ENCODE data around the gene PCDH9.

DNA sequence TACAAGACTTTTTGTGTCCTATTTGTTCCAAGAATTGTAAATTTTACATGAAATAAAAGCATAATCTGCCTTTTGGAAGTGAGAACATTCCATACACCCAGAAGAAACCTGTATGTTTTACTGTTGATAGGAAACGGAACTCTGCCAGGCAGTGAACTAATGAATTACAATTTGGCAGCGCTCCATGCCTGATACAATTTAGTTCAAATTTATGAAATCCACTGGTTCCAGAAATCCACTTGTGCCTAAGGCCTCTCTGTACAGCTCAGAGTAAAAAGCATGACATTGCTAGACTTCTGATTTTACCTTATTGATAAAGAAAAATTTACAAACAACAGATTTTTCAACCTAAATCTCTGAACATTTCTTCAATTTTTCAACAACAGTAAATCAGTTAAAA, 78.1 kb downstream of the PCDH9 start:
- TF ChIP-seq, protein P1, sequence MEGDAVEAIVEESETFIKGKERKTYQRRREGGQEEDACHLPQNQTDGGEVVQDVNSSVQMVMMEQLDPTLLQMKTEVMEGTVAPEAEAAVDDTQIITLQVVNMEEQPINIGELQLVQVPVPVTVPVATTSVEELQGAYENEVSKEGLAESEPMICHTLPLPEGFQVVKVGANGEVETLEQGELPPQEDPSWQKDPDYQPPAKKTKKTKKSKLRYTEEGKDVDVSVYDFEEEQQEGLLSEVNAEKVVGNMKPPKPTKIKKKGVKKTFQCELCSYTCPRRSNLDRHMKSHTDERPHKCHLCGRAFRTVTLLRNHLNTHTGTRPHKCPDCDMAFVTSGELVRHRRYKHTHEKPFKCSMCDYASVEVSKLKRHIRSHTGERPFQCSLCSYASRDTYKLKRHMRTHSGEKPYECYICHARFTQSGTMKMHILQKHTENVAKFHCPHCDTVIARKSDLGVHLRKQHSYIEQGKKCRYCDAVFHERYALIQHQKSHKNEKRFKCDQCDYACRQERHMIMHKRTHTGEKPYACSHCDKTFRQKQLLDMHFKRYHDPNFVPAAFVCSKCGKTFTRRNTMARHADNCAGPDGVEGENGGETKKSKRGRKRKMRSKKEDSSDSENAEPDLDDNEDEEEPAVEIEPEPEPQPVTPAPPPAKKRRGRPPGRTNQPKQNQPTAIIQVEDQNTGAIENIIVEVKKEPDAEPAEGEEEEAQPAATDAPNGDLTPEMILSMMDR (conservative IDR thresholded peaks at IDR 0.05; ENCODE audit: low read depth in 2 of 2), result no peak
- TF ChIP-seq EZH2phosphoT487 (IDR thresholded peaks at IDR 0.05; ENCODE audit: unreplicated experiment) (no peak), EZH2 (IDR thresholded peaks at IDR 0.05; ENCODE audit: low read depth, unreplicated experiment) (no peak), POLR2AphosphoS5 (IDR thresholded peaks at IDR 0.05; ENCODE audit: low read depth) (no peak), ZNF114 (CRISPR knock-in tag; IDR thresholded peaks at IDR 0.05) (no peak), ETS1 (IDR thresholded peaks at IDR 0.05) (no peak), JUNB (IDR thresholded peaks at IDR 0.05; ENCODE audit: unreplicated experiment) (no peak), STAT1 (IDR thresholded peaks at IDR 0.05; ENCODE audit: unreplicated experiment) (no peak), CREB1 (CRISPR knock-in tag; IDR thresholded peaks at IDR 0.05; ENCODE audit: low read depth) (no peak)
- TF ChIP-seq, protein P2, sequence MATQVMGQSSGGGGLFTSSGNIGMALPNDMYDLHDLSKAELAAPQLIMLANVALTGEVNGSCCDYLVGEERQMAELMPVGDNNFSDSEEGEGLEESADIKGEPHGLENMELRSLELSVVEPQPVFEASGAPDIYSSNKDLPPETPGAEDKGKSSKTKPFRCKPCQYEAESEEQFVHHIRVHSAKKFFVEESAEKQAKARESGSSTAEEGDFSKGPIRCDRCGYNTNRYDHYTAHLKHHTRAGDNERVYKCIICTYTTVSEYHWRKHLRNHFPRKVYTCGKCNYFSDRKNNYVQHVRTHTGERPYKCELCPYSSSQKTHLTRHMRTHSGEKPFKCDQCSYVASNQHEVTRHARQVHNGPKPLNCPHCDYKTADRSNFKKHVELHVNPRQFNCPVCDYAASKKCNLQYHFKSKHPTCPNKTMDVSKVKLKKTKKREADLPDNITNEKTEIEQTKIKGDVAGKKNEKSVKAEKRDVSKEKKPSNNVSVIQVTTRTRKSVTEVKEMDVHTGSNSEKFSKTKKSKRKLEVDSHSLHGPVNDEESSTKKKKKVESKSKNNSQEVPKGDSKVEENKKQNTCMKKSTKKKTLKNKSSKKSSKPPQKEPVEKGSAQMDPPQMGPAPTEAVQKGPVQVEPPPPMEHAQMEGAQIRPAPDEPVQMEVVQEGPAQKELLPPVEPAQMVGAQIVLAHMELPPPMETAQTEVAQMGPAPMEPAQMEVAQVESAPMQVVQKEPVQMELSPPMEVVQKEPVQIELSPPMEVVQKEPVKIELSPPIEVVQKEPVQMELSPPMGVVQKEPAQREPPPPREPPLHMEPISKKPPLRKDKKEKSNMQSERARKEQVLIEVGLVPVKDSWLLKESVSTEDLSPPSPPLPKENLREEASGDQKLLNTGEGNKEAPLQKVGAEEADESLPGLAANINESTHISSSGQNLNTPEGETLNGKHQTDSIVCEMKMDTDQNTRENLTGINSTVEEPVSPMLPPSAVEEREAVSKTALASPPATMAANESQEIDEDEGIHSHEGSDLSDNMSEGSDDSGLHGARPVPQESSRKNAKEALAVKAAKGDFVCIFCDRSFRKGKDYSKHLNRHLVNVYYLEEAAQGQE (IDR thresholded peaks at IDR 0.05; ENCODE audit: unreplicated experiment), result no peak

All from GM23338 (cell line).